B cell (primary cell): Measurements from ENCODE around the gene EHBP1L1. TPM values are rescaled to one million over a fixed set of nuclear protein-coding genes. Genes with fewer than 3 reads are reported as not detected.

ENCODE experiments used
- ATAC-seq: fragments of 200-7000 bp; cut with Tn5 transposase; one replicate; pipeline ENCODE4 v1.10.0; 2021; ENCODE audit warnings: low read depth, mild to moderate bottlenecking, moderate number of reproducible peaks, moderate library complexity
- CTCF ChIA-PET: fragments of 350-600 bp; sonication (Branson Sonifier 250); formaldehyde crosslinking; loops from one replicate; lab custom pipeline; 2021; ENCODE audit warnings: antibody characterized with exemption, inconsistent platforms; lab: Charles Lee
- POLR2A ChIA-PET: fragments of 350-600 bp; sonication (Branson Sonifier 250); formaldehyde crosslinking; loops from one replicate; lab custom pipeline; 2021; ENCODE audit warnings: antibody characterized with exemption; lab: Charles Lee
- DNase-seq: peaks from one replicate; pipeline ENCODE4 v3.0.0; 2013
- H2AFZ ChIP-seq: 2 replicates; pipeline ENCODE4 v1.6.1; 2012; ENCODE audit warnings: mild to moderate bottlenecking, low read depth, low read length; ENCODE audit not compliant: insufficient read depth, poor library complexity, severe bottlenecking
- H3K27ac ChIP-seq, 2 donors: 1 replicate in 1 of 2; 2 replicates in 1 of 2; pipeline ENCODE4 v1.5.1; 2012 to 2013; ENCODE audit warnings: low read length in 2 of 2, mild to moderate bottlenecking in 2 of 2, moderate library complexity in 1 of 2
- H3K27me3 ChIP-seq, 4 experiments: fragments of 200-600 bp in 1 of 4; sonication (generic) in 1 of 4; replicated peaks in 1 of 4; 1 replicate in 2 of 4; 2 replicates in 2 of 4; pipeline versions ENCODE4 v1.6.1 to v1.7.0; 2013 to 2016; ENCODE audit warnings: low read length in 3 of 4, mild to moderate bottlenecking in 2 of 4, mixed read lengths in 1 of 4, moderate library complexity in 1 of 4; ENCODE audit not compliant: insufficient read depth in 4 of 4, control insufficient read depth in 3 of 4; ENCODE audit errors: control extremely low read depth in 1 of 4
- H3K36me3 ChIP-seq, 2 experiments: replicated peaks in 1 of 2; 1 replicate in 1 of 2; 2 replicates in 1 of 2; pipeline versions ENCODE4 v1.6.1 to v1.7.1; 2013; ENCODE audit warnings: low read length in 1 of 2; ENCODE audit not compliant: insufficient read depth in 2 of 2, control insufficient read depth in 1 of 2; ENCODE audit errors: control extremely low read depth in 1 of 2, extremely low read depth in 1 of 2
- H3K4me1 ChIP-seq, 2 donors: fragments of 200-600 bp in 1 of 2; sonication (generic) in 1 of 2; 1 replicate in 1 of 2; 2 replicates in 1 of 2; pipeline versions ENCODE4 v1.5.1 to v1.6.1; 2013 to 2017; ENCODE audit warnings: low read length in 2 of 2; ENCODE audit not compliant: control insufficient read depth in 2 of 2, insufficient read depth in 2 of 2
- H3K4me2 ChIP-seq: replicated peaks from 2 replicates; pipeline ENCODE3; 2012; ENCODE audit warnings: mild to moderate bottlenecking, low read depth, low read length; ENCODE audit not compliant: poor library complexity, severe bottlenecking
- H3K4me3 ChIP-seq, 5 experiments: fragments of 200-600 bp in 1 of 5; sonication (generic) in 1 of 5; 1 replicate in 3 of 5; 2 replicates in 2 of 5; pipeline versions ENCODE4 v1.5.1 to v1.7.0; 2011 to 2016; ENCODE audit warnings: low read length in 4 of 5, mild to moderate bottlenecking in 4 of 5, low read depth in 2 of 5, control low read depth in 1 of 5, moderate library complexity in 1 of 5; ENCODE audit not compliant: insufficient read depth in 1 of 5; ENCODE audit errors: control extremely low read depth in 1 of 5, extremely low read depth in 1 of 5
- H3K79me2 ChIP-seq: fragments of 200-600 bp; sonication (generic); one replicate; pipeline ENCODE4 v1.6.0; 2016; ENCODE audit warnings: low read length; ENCODE audit not compliant: control insufficient read depth, insufficient read depth
- H3K9ac ChIP-seq: fragments of 200-600 bp; sonication (generic); 2 replicates; pipeline ENCODE4 v1.6.1; 2017; ENCODE audit warnings: mild to moderate bottlenecking, low read length, moderate library complexity
- H3K9me3 ChIP-seq, 3 donors: one replicate each; pipeline versions ENCODE4 v1.6.1 to v1.7.1; 2013; ENCODE audit warnings: low read length in 2 of 3; ENCODE audit not compliant: control insufficient read depth in 2 of 3, insufficient read depth in 1 of 3; ENCODE audit errors: control extremely low read depth in 1 of 3
- H4K20me1 ChIP-seq: 2 replicates; pipeline ENCODE4 v1.6.0; 2012; ENCODE audit warnings: mild to moderate bottlenecking, low read length; ENCODE audit not compliant: insufficient read depth, control insufficient read depth, poor library complexity, severe bottlenecking
- H3K27ac Mint-ChIP-seq: one replicate; pipeline ENCODE4 v1.8.0; 2021; ENCODE audit warnings: mixed read lengths
- H3K27me3 Mint-ChIP-seq: one replicate; pipeline ENCODE4 v1.8.0; 2021; ENCODE audit warnings: mixed read lengths
- H3K4me1 Mint-ChIP-seq: one replicate; pipeline ENCODE4 v1.8.0; 2021; ENCODE audit warnings: mixed read lengths
- H3K4me3 Mint-ChIP-seq: one replicate; pipeline ENCODE4 v1.8.0; 2021; ENCODE audit warnings: mixed read lengths
- H3K9me3 Mint-ChIP-seq: one replicate; pipeline ENCODE4 v1.8.0; 2022; ENCODE audit warnings: mixed read lengths; ENCODE audit not compliant: insufficient read depth
- EZH2 ChIP-seq: IDR thresholded peaks from 2 replicates; pipeline ENCODE4 v1.6.1; 2012; ENCODE audit warnings: borderline replicate concordance, low read depth, mild to moderate bottlenecking, moderate library complexity, low read length; ENCODE audit not compliant: insufficient read depth, poor library complexity, severe bottlenecking
- WGBS: methylation state at CpG from one replicate; pipeline ENCODE4 v1.1.5; 2013; ENCODE audit warnings: missing lambda C conversion rate; ENCODE audit not compliant: insufficient coverage; 5-methylcytosine and 5-hydroxymethylcytosine counted together
- intact Hi-C: fragments of 100-400 bp; cut with micrococcal nuclease; formaldehyde crosslinking; loops from one replicate; pipeline ENCODE4 v1.10.0; 2022
- polyA plus RNA-seq: library from polyadenylated mRNA; depleted of rRNA; stranded (reverse); fragments of >200 nt; gene quantifications from 2 replicates; pipeline ENCODE4 v1.2.3, GENCODE V29; 2012
- total RNA-seq, 2 donors: library from RNA; stranded (reverse); fragments of 120-200 nt in 1 of 2; gene quantifications; 1 replicate in 1 of 2; 2 replicates in 1 of 2; pipeline versions ENCODE4 v1.2.3 to v1.2.4, GENCODE V29; 2013 to 2022
- TF ChIP-seq, protein P1 (sequence below): fragments of 200-600 bp; IDR thresholded peaks from one replicate; pipeline ENCODE4 v1.8.0; 2022; ENCODE audit warnings: antibody characterized with exemption, mild to moderate bottlenecking

EHBP1L1 gene
- total and polyA plus RNA-seq, 2 donors (not counting 1 experiment from before 2014, with no cell fraction given): 202 to 279 TPM

DNA sequence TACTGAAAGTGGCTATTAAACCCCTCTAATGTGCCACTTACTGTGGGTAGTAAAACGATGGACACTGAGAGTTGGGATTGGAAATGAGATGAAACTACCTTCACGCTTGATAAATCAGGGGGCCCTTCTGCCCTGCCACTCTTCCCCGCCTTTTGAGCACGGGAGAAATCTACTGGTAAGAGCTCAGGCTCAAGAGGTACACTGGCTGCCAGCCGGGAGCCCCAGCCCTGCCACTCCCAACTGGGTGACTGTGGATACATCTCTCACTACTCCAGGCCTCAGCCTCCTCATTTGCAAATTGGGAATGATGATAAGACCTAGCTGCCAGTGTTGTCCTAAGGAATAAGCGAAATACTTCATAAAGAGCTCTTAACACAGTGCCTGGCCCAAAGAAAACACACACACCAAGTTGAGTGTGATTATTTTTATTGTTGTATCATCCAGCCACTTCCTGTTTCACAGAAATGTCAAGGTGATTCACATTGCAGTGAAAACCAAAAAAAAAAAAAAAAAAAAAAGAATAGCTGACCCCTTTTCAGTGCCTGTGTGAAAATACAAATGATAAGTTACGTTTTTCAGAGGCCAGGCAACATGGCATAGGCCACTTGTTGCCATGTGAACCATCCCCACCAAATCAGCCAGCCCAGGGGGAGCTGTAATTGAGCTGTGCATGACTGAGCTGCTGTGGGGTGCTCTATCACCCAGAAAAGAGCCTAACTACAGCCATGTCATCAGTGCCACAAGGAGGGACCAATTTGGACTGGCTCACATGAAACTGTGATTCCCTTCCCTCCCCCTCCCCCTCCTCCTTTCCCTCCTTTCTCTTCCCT lies 10.0 kb upstream of the EHBP1L1 start:
- H3K27ac Mint-ChIP-seq: peak overlapping the region; percentile 88
- ChIA-PET POLR2A (interaction anchor here (0.6 to 1.3 kb wide), 7 partner anchors 22 to 1281 kb away, joined by 3 to 5 read pairs (median 4); no protein-coding TSS in a partner anchor), CTCF (interaction anchor here (0.6 to 4.2 kb wide), 12 partner anchors 11 to 237 kb away, joined by 3 to 21 read pairs (median 5); partner anchors contain the start of gene SLC25A45)
- Histone ChIP-seq H2AFZ (no peak overlapping the region), H4K20me1 (peaks cover 16% of the 10 kb centered on the region), H3K4me2 (peak overlapping the region; percentile 35), H3K4me3 (no peak overlapping the region), H3K27ac (peak overlapping the region; percentile 35 to 81), H3K4me1 (peaks cover 35 to 47% of the 10 kb centered on the region in 2 donors), H3K79me2 (peaks cover 87% of the 10 kb centered on the region), H3K27me3 (no peaks in the 10 kb centered on the region), H3K36me3 (peaks cover 0 to 6% of the 10 kb centered on the region in 2 experiments), H3K9me3 (no peaks in the 10 kb centered on the region), H3K9ac (peak overlapping the region; percentile 20)
- ATAC-seq (no peak), DNase-seq (peak; percentile 58)
- H3K4me1 Mint-ChIP-seq: peaks cover 44% of the 10 kb centered on the region
- no peaks in the 10 kb centered on the region for H3K9me3 Mint-ChIP-seq
- no peak for TF ChIP-seq EZH2
- TF ChIP-seq, protein P1, sequence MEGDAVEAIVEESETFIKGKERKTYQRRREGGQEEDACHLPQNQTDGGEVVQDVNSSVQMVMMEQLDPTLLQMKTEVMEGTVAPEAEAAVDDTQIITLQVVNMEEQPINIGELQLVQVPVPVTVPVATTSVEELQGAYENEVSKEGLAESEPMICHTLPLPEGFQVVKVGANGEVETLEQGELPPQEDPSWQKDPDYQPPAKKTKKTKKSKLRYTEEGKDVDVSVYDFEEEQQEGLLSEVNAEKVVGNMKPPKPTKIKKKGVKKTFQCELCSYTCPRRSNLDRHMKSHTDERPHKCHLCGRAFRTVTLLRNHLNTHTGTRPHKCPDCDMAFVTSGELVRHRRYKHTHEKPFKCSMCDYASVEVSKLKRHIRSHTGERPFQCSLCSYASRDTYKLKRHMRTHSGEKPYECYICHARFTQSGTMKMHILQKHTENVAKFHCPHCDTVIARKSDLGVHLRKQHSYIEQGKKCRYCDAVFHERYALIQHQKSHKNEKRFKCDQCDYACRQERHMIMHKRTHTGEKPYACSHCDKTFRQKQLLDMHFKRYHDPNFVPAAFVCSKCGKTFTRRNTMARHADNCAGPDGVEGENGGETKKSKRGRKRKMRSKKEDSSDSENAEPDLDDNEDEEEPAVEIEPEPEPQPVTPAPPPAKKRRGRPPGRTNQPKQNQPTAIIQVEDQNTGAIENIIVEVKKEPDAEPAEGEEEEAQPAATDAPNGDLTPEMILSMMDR: no peak
- intact Hi-C loops: no loop called here
- H3K4me3 Mint-ChIP-seq: peak overlapping the region; percentile 55
- no peaks in the 10 kb centered on the region for H3K27me3 Mint-ChIP-seq
- 100% methylated on average over 2 of the region's 7 CpGs for WGBS
